ENCODE results near the gene TENT4A. TPM values are rescaled to one million over a fixed set of nuclear protein-coding genes. Genes with fewer than 3 reads are reported as not detected.

The TENT4A gene
- total RNA-seq, 1 experiment from 2014 or later: 25.6 TPM

DNA sequence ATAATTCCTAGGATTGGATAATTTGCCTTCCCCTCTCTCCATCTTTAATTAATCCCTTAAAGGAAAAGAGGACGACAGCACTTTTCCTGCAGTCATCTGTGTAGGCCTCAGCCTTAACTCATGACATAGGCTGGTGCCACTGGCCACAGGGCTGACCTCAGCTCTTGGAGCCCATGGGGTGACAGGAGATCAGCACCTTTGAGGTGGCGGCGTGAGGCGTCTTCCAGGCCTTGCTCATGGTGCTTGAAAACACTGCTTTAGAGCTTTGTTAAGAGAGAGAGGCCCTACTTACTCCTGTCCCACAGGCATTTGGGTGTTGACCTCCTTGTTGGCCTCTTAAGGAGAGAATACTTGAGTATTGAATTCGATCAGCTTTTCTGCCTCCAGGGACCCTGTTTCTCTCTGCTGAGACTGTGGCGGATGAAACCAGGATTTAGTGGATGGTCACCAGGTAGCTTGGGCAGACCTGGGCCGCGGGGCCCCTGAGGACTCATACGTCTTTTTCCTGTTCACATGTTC lies 23.4 kb downstream of the TENT4A start:
- no peak overlapping the region for H3K18ac ChIP-seq (ENCODE audit: insufficient read length, low read depth, low read length)
- no peak overlapping the region for H2BK120ac ChIP-seq (ENCODE audit: low read depth, low read length, poor library complexity, severe bottlenecking)
- WGBS (ENCODE audit: extremely low coverage, insufficient read length, low lambda C conversion rate): no CpG with 5 or more reads among the region's 9 CpGs
- H3K4me1 ChIP-seq (ENCODE audit: insufficient read depth, low read length): no peaks in the 10 kb centered on the region
- no peak overlapping the region for H3K4ac ChIP-seq (ENCODE audit: low read depth, low read length)
- H2BK12ac ChIP-seq (ENCODE audit: insufficient read length, low read depth, low read length): no peak overlapping the region
- H3K27me3 Mint-ChIP-seq (ENCODE audit: low read depth): no peaks in the 10 kb centered on the region
- no peak overlapping the region for H3T11ph ChIP-seq (ENCODE audit: low read length)
- no peak overlapping the region for H2AK5ac ChIP-seq (ENCODE audit: insufficient read length, low read length)
- no peak overlapping the region for H2BK20ac ChIP-seq (ENCODE audit: low read depth, low read length, poor library complexity, severe bottlenecking)
- no peak overlapping the region for H3K4me2 ChIP-seq (ENCODE audit: insufficient read depth, insufficient read length, low read length)
- no peak overlapping the region for H3K56ac ChIP-seq (ENCODE audit: insufficient read length, low read depth, low read length)
- H3K36me3 Mint-ChIP-seq (ENCODE audit: insufficient read depth in 1 of 3, low read depth in 3 of 3): peaks cover 19 to 31% (median 27%) of the 10 kb centered on the region in 3 experiments; a peak in 6 of 7 replicates
- H3K9me3 Mint-ChIP-seq: no peaks in the 10 kb centered on the region
- no peak overlapping the region for H4K8ac ChIP-seq (replicated peaks; ENCODE audit: insufficient read length, low read depth, low read length)
- no peak overlapping the region for H3K4me3 Mint-ChIP-seq
- no peak overlapping the region for H4K5ac ChIP-seq (ENCODE audit: insufficient read length, low read depth, low read length)
- H3K79me1 ChIP-seq (ENCODE audit: insufficient read depth, low read depth, low read length, poor library complexity, severe bottlenecking): peaks cover 9% of the 10 kb centered on the region
- peaks cover 4 to 6% of the 10 kb centered on the region in 2 experiments for H3K4me1 Mint-ChIP-seq
- H3K27me3 ChIP-seq (ENCODE audit: insufficient read depth, low read length): no peaks in the 10 kb centered on the region
- no peaks in the 10 kb centered on the region for H3K23me2 ChIP-seq (ENCODE audit: insufficient read length, low read depth, low read length, poor library complexity, severe bottlenecking)
- no peak overlapping the region for H3K27ac ChIP-seq (ENCODE audit: insufficient read length, low read depth, low read length)
- H3K9ac ChIP-seq (ENCODE audit: extremely low read depth, insufficient read length, low read length): no peak overlapping the region
- TF ChIP-seq CTCF (conservative IDR thresholded peaks at IDR 0.05): no peak
- H3K14ac ChIP-seq (ENCODE audit: insufficient read depth, low read length): no peak overlapping the region
- no peak overlapping the region for H2BK5ac ChIP-seq (ENCODE audit: insufficient read length, low read length)
- peaks cover 15% of the 10 kb centered on the region; the same call in 1 of the 2 replicates for H3K79me2 ChIP-seq (ENCODE audit: insufficient read depth, low read length)
- H2BK15ac ChIP-seq (ENCODE audit: low read depth, low read length): no peak overlapping the region
- no peak for DNase-seq
- no peak overlapping the region for H4K91ac ChIP-seq (ENCODE audit: insufficient read length, low read depth, low read length)
- no peaks in the 10 kb centered on the region for H3K9me3 ChIP-seq (ENCODE audit: control insufficient read depth, low read depth, low read length)
- no peak overlapping the region for H2AFZ ChIP-seq (ENCODE audit: low read length)
- no peak overlapping the region for H3K23ac ChIP-seq (ENCODE audit: insufficient read length, low read depth, low read length)
- no peaks in the 10 kb centered on the region for H4K20me1 ChIP-seq (ENCODE audit: control insufficient read depth, insufficient read depth, insufficient read length)
- H3K27ac Mint-ChIP-seq: peak overlapping the region in 2 of 3 experiments; percentile 79 to 92; a peak in 4 of 7 replicates
